Endodermal cell (in vitro differentiated cells): Measurements from ENCODE around the gene GSE1. TPM values are rescaled to one million over a fixed set of nuclear protein-coding genes. Genes with fewer than 3 reads are reported as not detected.
A peak's percentile ranks its signal among the peaks of the same experiment; 100 is the strongest.

Experiments
- DNase-seq: peaks from one replicate; pipeline ENCODE4 v3.0.0-alpha.2; 2017
- H3K27ac ChIP-seq: 2 replicates; pipeline ENCODE4 v1.5.1; 2013; ENCODE audit warnings: mild to moderate bottlenecking, low read depth, low read length, moderate library complexity
- H3K27me3 ChIP-seq: 2 replicates; pipeline ENCODE4 v1.6.1; 2013; ENCODE audit warnings: mild to moderate bottlenecking, low read length, moderate library complexity; ENCODE audit not compliant: insufficient read depth, control insufficient read depth, poor library complexity, severe bottlenecking
- H3K36me3 ChIP-seq: 2 replicates; pipeline ENCODE4 v1.7.0; 2013; ENCODE audit warnings: mild to moderate bottlenecking, low read length, moderate library complexity; ENCODE audit not compliant: control insufficient read depth, insufficient read depth
- H3K4me1 ChIP-seq: one replicate; pipeline ENCODE4 v1.7.0; 2013; ENCODE audit warnings: low read length; ENCODE audit not compliant: control insufficient read depth, insufficient read depth
- H3K4me3 ChIP-seq: 2 replicates; pipeline ENCODE4 v1.5.1; 2013; ENCODE audit warnings: mild to moderate bottlenecking, low read length, moderate library complexity
- H3K9ac ChIP-seq: 2 replicates; pipeline ENCODE4 v1.6.1; 2013; ENCODE audit warnings: mild to moderate bottlenecking, low read length, moderate library complexity; ENCODE audit not compliant: poor library complexity, severe bottlenecking; ENCODE audit errors: extremely low read depth
- H3K9me3 ChIP-seq: 2 replicates; pipeline ENCODE4 v1.6.1; 2013; ENCODE audit warnings: mild to moderate bottlenecking, low read length, moderate library complexity; ENCODE audit not compliant: control insufficient read depth
- H3K27ac Mint-ChIP-seq: 2 replicates; pipeline ENCODE4 v1.8.0; 2020; ENCODE audit warnings: mixed read lengths
- H3K27me3 Mint-ChIP-seq: 2 replicates; pipeline ENCODE4 v1.8.0; 2021; ENCODE audit warnings: mild to moderate bottlenecking, mixed read lengths; ENCODE audit not compliant: insufficient read depth
- H3K36me3 Mint-ChIP-seq: 2 replicates; pipeline ENCODE4 v1.8.0; 2020; ENCODE audit warnings: low read depth, mixed read lengths
- H3K4me1 Mint-ChIP-seq: 2 replicates; pipeline ENCODE4 v1.8.0; 2020; ENCODE audit warnings: mixed read lengths
- H3K4me3 Mint-ChIP-seq: 2 replicates; pipeline ENCODE4 v1.8.0; 2020; ENCODE audit warnings: mild to moderate bottlenecking, moderate library complexity, mixed read lengths
- H3K9me3 Mint-ChIP-seq: 2 replicates; pipeline ENCODE4 v1.8.0; 2020; ENCODE audit warnings: mild to moderate bottlenecking, mixed read lengths
- WGBS, 2 experiments: methylation state at CpG; one replicate each; pipeline versions ENCODE4 v1.1.5 to v1.1.7; 2013; ENCODE audit warnings: missing lambda C conversion rate in 2 of 2, mixed read lengths in 1 of 2; ENCODE audit not compliant: insufficient coverage in 1 of 2, insufficient read length in 1 of 2; 5-methylcytosine and 5-hydroxymethylcytosine counted together
- total RNA-seq, 2 donors: library from RNA; stranded (reverse); fragmentation: NEBNext Ultra II Directional in 1 of 2; extraction: Animal tissue kit (Norgen Biotek cat#: 25700) in 1 of 2; gene quantifications; 2 replicates in 1 of 2; 3 replicates in 1 of 2; pipeline ENCODE4 v1.2.1, GENCODE V29; 2021
- TF ChIP-seq, protein P1 (sequence below): fragments of 200-600 bp; sonication (generic); conservative IDR thresholded peaks from 2 replicates; pipeline ENCODE4 v1.5.0; 2021; ENCODE audit warnings: antibody characterized with exemption, mild to moderate bottlenecking

The GSE1 gene
- total RNA-seq, 2 donors from 2014 or later: 108 to 128 TPM

DNA sequence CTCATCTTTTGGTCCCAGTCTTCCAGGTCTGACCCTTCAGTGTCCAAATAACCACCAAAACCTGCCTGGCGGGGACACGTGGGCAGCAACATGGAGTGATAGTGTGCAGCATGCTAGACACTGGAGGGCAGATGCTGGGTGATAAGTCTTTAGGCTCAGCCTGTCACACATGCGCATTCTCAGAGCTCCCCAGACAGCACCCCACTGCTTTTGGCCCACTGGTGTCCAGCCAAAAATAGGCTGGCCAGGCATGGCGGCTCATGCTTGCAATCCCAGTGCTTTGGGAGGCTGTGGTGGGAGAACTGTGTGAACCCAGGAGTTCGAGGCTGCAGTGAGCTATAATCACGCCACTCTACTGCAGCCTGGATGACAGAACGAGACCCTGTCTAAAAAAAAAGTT is 63.3 kb downstream of the GSE1 start:
- H3K4me3 ChIP-seq: no peak overlapping the region
- no peaks in the 10 kb centered on the region for H3K4me1 Mint-ChIP-seq
- H3K9me3 Mint-ChIP-seq: no peaks in the 10 kb centered on the region
- H3K27me3 Mint-ChIP-seq: no peaks in the 10 kb centered on the region
- no peak overlapping the region for H3K4me3 Mint-ChIP-seq
- H3K27me3 ChIP-seq: no peaks in the 10 kb centered on the region
- no peak overlapping the region for H3K27ac ChIP-seq
- no peaks in the 10 kb centered on the region for H3K4me1 ChIP-seq
- H3K9me3 ChIP-seq: no peaks in the 10 kb centered on the region
- TF ChIP-seq, protein P1, sequence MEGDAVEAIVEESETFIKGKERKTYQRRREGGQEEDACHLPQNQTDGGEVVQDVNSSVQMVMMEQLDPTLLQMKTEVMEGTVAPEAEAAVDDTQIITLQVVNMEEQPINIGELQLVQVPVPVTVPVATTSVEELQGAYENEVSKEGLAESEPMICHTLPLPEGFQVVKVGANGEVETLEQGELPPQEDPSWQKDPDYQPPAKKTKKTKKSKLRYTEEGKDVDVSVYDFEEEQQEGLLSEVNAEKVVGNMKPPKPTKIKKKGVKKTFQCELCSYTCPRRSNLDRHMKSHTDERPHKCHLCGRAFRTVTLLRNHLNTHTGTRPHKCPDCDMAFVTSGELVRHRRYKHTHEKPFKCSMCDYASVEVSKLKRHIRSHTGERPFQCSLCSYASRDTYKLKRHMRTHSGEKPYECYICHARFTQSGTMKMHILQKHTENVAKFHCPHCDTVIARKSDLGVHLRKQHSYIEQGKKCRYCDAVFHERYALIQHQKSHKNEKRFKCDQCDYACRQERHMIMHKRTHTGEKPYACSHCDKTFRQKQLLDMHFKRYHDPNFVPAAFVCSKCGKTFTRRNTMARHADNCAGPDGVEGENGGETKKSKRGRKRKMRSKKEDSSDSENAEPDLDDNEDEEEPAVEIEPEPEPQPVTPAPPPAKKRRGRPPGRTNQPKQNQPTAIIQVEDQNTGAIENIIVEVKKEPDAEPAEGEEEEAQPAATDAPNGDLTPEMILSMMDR: no peak
- H3K27ac Mint-ChIP-seq: no peak overlapping the region
- 97 to 100% methylated on average over 4 to 7 of the region's 7 CpGs for WGBS, 2 experiments
- peaks cover 77% of the 10 kb centered on the region for H3K36me3 ChIP-seq
- no peak overlapping the region for H3K9ac ChIP-seq
- no peak for DNase-seq
- peaks cover 68% of the 10 kb centered on the region for H3K36me3 Mint-ChIP-seq

DNA sequence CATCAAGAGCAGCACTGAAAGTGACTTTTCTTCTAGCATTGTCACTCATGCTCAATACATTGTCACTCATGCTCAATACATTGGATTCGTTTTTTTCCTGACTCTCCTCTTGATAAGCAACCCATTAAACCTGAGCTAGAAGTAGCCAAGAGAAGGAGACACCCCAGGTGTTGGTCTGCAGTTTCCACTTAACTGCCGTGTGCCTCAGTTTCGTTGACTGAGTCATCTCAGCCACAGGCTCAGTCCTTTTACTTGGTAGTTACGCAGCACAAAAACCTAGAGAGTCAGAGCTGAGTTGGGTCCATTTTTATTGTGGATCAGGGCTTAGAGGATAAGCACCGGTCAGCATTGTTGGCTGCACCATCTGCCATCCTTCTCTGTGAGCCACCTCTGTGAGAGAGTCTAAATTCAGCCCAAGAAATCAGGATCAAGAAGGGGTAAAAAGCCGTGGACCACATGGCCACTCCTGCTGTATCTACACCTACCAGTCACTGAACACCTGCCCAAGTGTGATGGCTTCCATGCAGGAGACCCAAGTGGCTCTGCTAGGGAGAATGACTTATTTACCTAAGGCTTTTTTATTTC is 64.4 kb downstream of the GSE1 start:
- no peaks in the 10 kb centered on the region for H3K4me1 Mint-ChIP-seq
- H3K27ac Mint-ChIP-seq: peak overlapping the region; percentile 26
- Histone ChIP-seq H3K27me3 (no peaks in the 10 kb centered on the region), H3K27ac (no peak overlapping the region), H3K36me3 (peaks cover 71% of the 10 kb centered on the region), H3K9ac (no peak overlapping the region), H3K4me1 (no peaks in the 10 kb centered on the region), H3K9me3 (no peaks in the 10 kb centered on the region), H3K4me3 (no peak overlapping the region)
- H3K27me3 Mint-ChIP-seq: no peaks in the 10 kb centered on the region
- no peaks in the 10 kb centered on the region for H3K9me3 Mint-ChIP-seq
- 88 to 97% methylated on average over 5 to 6 of the region's 6 CpGs for WGBS, 2 experiments
- no peak overlapping the region for H3K4me3 Mint-ChIP-seq
- no peak for DNase-seq
- TF ChIP-seq, protein P1: no peak
- H3K36me3 Mint-ChIP-seq: peaks cover 61% of the 10 kb centered on the region

DNA sequence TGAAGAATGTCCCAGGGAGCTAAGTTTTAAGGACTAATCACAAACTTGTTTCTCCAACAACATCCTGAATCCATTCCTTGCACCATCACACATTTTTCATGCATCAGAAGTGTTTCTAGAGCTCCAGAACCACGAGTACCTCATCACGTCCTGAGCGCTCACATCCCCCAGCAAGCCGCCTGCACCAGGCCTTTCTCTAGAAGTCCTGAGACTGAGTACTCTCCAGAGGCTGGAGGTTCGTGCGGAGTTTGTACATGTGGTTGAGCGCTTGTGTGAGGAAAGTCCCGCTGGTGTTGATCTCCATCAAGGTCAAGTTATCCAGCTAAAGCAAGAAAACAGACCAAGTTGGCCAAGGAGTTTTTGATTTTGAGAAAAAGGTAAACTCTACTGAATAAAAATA is 64.9 kb downstream of the GSE1 start:
- Histone ChIP-seq H3K9me3 (no peaks in the 10 kb centered on the region), H3K4me3 (no peak overlapping the region), H3K4me1 (no peaks in the 10 kb centered on the region), H3K27ac (no peak overlapping the region), H3K27me3 (no peaks in the 10 kb centered on the region), H3K9ac (no peak overlapping the region), H3K36me3 (peaks cover 66% of the 10 kb centered on the region)
- Mint-ChIP-seq H3K4me3 (no peak overlapping the region), H3K27me3 (no peaks in the 10 kb centered on the region), H3K27ac (peak overlapping the region; percentile 26), H3K36me3 (peaks cover 58% of the 10 kb centered on the region), H3K9me3 (no peaks in the 10 kb centered on the region), H3K4me1 (no peaks in the 10 kb centered on the region)
- WGBS, 2 experiments: 82 to 83% methylated on average over 7 to 8 of the region's 8 CpGs
- DNase-seq: no peak
- TF ChIP-seq, protein P1: no peak
